PC-9 (cell line): ENCODE measurements around the gene YWHAG.

Experiments used
- CTCF ChIP-seq: fragments of 200-600 bp; sonication (generic); conservative IDR thresholded peaks from 2 replicates; pipeline ENCODE4 v1.6.1; 2017; ENCODE audit warnings: mixed run types, antibody characterized with exemption, mild to moderate bottlenecking, moderate library complexity
- EZH2 ChIP-seq: fragments of 200-600 bp; sonication (generic); IDR thresholded peaks from 2 replicates; pipeline ENCODE4 v1.8.0; 2017; ENCODE audit warnings: antibody characterized with exemption, low read depth

GRCh38 chr7:76342222-76342621 lies 16.6 kb downstream of the YWHAG start:
- TF ChIP-seq CTCF = no peak
- TF ChIP-seq EZH2 = no peak
